ENCODE data around the gene RERE. TPM values are rescaled to one million over a fixed set of nuclear protein-coding genes. Genes with fewer than 3 reads are reported as not detected.

Gene RERE
- polyA plus RNA-seq, 1 experiment: 14.3 TPM

- CTCF ChIA-PET: interaction anchor here (0.6 to 5.0 kb wide), 7 partner anchors 7 to 286 kb away, joined by 3 to 73 read pairs (median 14); no protein-coding TSS in a partner anchor
- Histone ChIP-seq H3K27me3 (ENCODE audit: control insufficient read depth, insufficient read depth, low read length) (no peaks in the 10 kb centered on the region), H3K9me3 (ENCODE audit: control insufficient read depth, insufficient read depth, low read length) (no peaks in the 10 kb centered on the region), H3K4me3 (ENCODE audit: low read depth, low read length) (no peak overlapping the region), H3K27ac (ENCODE audit: low read depth, low read length) (no peak overlapping the region)
- DNase-seq (ENCODE audit: low read depth, low spot score): no peak
- POLR2A ChIA-PET: interaction anchor here (1.0 kb wide), 1 partner anchor 177 kb away, joined by 3 read pairs; no protein-coding TSS in a partner anchor
- TF ChIP-seq CTCF (IDR thresholded peaks at IDR 0.05; ENCODE audit: low read depth, low read length): no peak
Measured at GRCh38 chr1:8562881-8563865, 254.3 kb downstream of the RERE start.

DNA sequence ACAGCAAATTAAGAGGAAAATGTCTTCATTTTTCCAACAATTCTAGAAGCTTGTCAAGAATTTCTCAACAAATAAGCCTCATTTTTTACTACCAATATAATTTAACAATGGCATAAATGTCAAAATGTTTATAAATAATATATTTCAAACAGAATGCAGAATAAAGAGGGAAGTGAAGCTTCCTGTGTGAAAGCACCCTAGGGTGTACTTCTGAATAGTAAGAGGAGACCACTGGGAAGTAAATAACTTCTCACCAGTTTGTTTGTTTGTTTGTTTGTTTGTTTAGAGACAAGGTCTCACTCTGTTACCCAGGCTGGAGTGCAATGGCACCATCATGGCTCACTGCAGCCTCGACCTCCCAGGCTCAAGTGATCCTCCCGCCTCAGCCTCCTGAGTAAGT lies 255.2 kb downstream of the RERE start:
- Histone ChIP-seq H3K4me3 (ENCODE audit: low read depth, low read length) (no peak overlapping the region), H3K27ac (ENCODE audit: low read depth, low read length) (no peak overlapping the region), H3K27me3 (ENCODE audit: control insufficient read depth, insufficient read depth, low read length) (no peaks in the 10 kb centered on the region), H3K9me3 (ENCODE audit: control insufficient read depth, insufficient read depth, low read length) (no peaks in the 10 kb centered on the region)
- DNase-seq (ENCODE audit: low read depth, low spot score): no peak
- ChIA-PET CTCF (interaction anchor here (1.1 to 5.0 kb wide), 21 partner anchors 8 to 287 kb away, joined by 3 to 73 read pairs (median 5); no protein-coding TSS in a partner anchor), POLR2A (no interaction called here)
- no peak for TF ChIP-seq CTCF (IDR thresholded peaks at IDR 0.05; ENCODE audit: low read depth, low read length)

GRCh38 chr1:8560611-8561544 lies 256.6 kb downstream of the RERE start:
- Histone ChIP-seq H3K4me3 (ENCODE audit: low read depth, low read length) (no peak overlapping the region), H3K27ac (ENCODE audit: low read depth, low read length) (no peak overlapping the region), H3K9me3 (ENCODE audit: control insufficient read depth, insufficient read depth, low read length) (no peaks in the 10 kb centered on the region), H3K27me3 (ENCODE audit: control insufficient read depth, insufficient read depth, low read length) (no peaks in the 10 kb centered on the region)
- ChIA-PET POLR2A (no interaction called here), CTCF (interaction anchor here (0.6 to 5.0 kb wide), 46 partner anchors 10 to 1268 kb away, joined by 3 to 73 read pairs (median 4); no protein-coding TSS in a partner anchor)
- no peak for DNase-seq (ENCODE audit: low read depth, low spot score)
- TF ChIP-seq CTCF (IDR thresholded peaks at IDR 0.05; ENCODE audit: low read depth, low read length): peak; percentile 95

DNA sequence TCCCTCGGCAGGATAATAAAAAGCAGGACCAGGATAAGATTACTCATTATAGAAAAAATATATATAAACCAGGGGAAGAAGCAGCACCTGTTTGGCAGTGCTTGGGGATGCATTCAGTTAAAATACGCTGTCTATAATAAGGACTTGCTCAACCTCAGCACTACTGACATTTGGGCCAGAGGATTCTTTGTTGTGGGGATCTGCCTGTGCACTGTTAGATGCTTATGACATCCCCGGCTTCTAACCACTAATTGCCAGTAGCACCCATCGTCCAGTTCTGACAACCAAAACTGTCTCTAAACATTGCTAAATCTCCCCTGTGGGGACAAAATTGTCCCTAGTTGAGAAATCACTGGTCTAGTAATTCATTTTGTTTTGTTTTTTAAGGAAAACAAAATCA lies 257.4 kb downstream of the RERE start:
- ChIA-PET POLR2A (no interaction called here), CTCF (interaction anchor here (0.6 to 5.0 kb wide), 12 partner anchors 9 to 289 kb away, joined by 3 to 73 read pairs (median 9); no protein-coding TSS in a partner anchor)
- DNase-seq (ENCODE audit: low read depth, low spot score): no peak
- Histone ChIP-seq H3K27me3 (ENCODE audit: control insufficient read depth, insufficient read depth, low read length) (no peaks in the 10 kb centered on the region), H3K4me3 (ENCODE audit: low read depth, low read length) (no peak overlapping the region), H3K9me3 (ENCODE audit: control insufficient read depth, insufficient read depth, low read length) (no peaks in the 10 kb centered on the region), H3K27ac (ENCODE audit: low read depth, low read length) (no peak overlapping the region)
- no peak for TF ChIP-seq CTCF (IDR thresholded peaks at IDR 0.05; ENCODE audit: low read depth, low read length)

Measured in AG04450 (cell line).